ENCODE results near the gene TSPAN32.

TSPAN32 gene, protein sequence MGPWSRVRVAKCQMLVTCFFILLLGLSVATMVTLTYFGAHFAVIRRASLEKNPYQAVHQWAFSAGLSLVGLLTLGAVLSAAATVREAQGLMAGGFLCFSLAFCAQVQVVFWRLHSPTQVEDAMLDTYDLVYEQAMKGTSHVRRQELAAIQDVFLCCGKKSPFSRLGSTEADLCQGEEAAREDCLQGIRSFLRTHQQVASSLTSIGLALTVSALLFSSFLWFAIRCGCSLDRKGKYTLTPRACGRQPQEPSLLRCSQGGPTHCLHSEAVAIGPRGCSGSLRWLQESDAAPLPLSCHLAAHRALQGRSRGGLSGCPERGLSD

DNA sequence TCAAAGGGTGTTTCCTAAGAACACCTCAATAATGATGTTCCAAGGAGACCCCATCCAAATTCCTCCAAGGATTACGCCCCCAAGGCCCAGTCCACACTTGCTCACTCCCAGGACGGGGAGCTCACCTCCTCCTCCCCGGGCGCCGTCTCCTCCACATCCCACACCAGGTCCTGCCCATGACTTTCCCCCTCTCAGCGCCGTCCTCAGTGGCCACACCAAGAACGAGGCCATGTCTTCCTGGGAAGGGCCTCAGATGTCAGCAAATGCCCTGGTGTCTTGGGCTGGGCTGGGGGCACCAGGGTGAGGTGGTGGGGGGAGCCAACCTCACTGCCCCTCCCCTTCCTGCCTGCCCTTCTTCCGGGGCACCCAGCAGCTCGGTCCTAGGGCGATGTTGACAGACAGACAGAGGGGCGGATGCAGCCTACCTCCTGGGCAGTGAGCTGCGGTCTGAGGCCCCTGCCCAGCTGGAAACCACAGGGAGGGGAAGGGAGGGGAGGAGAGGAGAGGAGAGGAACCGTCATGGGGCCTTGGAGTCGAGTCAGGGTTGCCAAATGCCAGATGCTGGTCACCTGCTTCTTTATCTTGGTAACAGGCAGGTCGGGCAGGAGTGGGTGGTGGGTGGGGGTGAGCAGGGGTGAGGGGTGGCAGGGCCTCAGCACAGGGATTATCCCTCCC, at the start of gene TSPAN32, which contains the start of gene C11orf21:
TSS of gene TSPAN32 (plus strand) at position 383 of the 675 bp plus-strand sequence. CDS start at position 520, 137 bp downstream.
TSS of gene C11orf21 (minus strand) at position 288 of the 675 bp plus-strand sequence. CDS start at position 178, 110 bp downstream.
- DNase-seq (ENCODE audit: low read depth): peak; percentile 44

DNA sequence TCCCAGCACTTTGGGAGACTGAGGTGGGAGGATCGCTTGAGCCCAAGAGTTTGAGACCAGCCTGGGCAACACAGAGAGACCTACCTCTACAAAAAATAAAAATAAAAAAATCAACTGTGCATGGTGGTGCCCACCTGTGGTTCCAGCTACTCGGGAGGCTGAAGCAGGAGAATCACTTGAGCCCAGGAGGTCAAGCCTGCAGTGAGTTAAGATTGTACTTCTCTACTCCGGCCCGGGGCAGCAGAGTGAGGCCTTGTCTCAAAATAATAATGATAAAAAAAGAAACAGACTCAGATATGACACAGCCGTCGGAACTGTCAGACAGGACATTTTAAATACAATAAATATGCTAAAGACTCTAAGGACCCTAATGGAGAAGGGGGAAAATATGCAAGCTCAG, 49.8 kb upstream of the TSPAN32 start:
- no peak for DNase-seq (ENCODE audit: low read depth)

DNA sequence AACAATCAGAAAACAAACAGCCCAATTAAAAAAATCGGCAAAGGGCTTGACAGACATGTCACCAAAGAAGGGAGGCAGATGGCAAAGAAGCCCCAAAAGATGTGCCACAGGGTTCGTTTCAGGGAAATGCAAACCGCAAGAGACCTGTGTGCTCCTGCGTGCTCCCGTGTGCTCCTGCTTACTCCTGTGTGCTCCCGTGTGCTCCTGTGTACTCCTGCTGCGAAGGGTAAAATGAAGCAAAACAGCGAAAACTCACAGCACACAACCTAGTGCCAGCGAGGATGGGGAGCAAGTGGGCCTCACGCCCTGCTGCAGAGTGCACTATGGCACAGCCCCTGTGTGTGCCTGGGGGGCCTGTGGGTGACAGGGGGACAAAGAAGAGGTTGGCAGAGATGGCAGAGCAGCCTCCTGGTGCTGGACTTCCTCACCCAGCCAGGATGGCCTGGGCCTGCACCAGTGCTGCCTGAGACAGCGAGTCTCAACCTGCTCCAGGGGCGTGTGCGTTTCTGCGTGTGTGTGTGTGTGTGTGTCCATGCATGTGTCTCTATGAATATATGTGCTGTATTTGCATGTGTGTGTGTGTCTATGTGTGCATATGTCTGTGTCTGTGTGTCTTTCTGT, 45.4 kb upstream of the TSPAN32 start:
- DNase-seq (ENCODE audit: low read depth): no peak

DNA sequence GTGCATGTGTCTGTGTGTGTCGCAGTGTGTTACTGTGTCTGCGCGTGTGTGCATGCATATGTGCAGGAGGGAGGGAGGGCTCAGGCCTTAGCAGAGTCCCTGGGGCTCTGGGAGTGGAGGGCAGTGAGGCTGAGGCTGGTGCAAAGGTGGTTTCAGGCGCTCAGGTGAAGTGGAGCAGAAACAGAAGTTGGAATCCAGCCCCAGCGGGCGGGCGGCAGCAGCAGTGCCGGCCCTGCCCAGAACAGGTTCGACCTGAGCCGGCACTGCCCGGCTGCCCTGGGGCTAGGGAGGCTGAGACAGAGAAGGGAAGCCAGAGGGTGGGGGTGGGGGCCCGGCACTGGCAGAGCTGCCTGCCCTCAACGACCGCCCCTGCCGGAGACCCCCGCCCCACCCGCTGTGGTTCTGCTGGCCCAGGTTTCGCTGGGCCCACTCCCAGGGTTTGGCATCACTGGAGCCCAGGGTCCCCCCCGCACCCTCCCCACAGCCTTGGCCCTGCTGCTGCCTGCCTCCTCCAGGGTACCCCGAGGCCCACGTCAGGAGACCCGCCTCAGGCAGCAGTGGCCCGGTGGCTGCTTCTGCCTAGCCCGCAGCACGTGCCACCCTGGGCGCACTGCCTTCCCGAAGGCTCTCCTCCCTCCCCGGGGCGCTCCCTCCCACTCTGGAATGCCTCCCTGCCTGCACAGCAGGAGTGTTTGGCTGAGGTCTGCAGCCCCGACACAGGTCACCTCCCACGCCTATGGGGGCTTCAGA, 44.7 kb upstream of the TSPAN32 start:
- DNase-seq (ENCODE audit: low read depth): no peak

DNA sequence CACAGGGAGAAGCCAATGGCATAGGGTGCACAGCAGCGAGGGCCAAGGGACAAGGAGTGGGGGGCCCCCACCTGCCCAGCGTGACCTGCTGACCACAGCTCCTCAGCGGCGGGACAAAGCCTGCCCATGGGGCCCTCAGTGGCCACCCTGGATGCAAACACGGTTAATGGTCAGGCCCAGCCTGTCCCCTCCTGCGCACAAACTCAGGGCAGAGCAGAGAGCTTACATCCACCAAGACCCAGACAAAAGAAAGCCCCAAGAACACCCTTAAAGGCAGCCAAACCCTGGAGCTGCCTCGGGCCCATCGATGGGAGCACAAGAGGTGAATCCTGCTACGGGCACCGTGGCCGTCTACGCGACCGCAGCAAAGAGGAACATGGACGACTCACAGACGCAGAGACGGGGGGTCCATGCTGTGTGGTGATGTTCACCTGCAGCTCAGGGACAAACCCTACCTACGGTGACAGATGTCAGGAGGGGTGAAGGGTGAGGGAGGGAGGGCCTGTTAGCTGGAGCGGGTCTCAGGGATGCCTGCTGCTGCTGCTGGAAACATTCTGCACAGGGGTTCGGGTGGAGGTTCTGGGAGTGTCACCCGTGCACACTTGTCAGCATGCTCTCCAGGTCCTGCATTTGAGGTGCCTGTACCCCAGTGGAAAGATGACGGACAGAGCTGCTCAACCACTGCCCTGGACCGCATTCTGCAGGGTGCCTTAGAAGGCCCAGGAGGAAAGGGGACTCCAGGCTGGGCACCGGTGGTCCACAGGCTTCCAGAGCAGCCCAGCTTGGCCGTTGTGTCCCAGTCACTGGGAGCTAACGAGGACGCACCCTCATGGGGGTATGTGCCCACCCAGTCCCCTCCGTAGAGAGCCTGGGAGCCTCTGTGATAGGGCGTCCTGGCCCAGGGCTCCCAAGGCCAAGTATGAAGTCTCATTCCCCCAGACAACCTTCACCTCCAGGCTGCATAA, 43.0 kb upstream of the TSPAN32 start:
- no peak for DNase-seq (ENCODE audit: low read depth)

DNA sequence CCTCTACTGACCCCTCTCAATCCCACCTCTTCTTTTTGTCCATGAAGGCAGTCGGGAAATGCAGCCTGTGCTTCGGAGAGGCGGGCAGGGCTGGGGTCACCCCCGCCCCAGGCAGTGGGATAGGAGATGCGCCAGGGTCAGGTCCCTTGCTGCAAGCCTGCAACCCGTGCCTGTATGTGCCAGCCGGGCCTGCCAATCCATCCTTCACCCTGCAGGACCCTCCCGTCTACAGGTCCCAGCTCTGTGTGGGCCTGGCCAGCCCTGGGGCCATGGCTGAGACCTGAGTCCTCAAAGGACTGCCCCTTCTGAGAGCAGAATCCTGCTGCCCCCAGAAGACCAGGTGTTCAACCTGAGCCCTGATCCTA, 42.4 kb upstream of the TSPAN32 start:
- DNase-seq (ENCODE audit: low read depth): no peak

DNA sequence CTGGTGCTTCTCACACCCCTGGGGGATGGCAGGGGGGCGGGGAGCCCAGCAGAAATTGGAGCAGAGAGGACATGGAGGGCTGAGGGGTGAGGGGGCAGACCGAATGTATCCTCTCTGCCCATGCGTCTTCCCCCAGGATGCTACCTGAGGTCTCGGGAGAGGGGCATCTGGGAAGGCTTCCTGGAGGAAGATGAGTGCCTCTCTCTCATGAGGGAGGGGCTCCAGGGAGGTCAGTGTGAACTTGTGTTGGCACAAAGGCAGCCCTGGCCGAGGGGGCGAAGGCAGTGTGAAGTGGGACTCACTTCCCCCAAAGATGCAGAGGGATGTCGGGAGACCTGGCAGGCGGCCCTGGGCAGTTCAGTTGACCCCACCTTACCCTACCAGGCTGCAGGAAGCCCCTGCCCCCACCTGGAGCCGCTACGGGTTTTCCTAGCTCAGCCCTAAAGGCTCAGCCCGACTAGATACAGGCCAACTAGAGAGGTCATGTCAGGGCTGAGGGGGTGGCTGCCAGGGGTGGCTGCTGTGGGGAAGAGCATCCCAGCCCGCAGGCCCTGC, 41.8 kb upstream of the TSPAN32 start:
- DNase-seq (ENCODE audit: low read depth): no peak

DNA sequence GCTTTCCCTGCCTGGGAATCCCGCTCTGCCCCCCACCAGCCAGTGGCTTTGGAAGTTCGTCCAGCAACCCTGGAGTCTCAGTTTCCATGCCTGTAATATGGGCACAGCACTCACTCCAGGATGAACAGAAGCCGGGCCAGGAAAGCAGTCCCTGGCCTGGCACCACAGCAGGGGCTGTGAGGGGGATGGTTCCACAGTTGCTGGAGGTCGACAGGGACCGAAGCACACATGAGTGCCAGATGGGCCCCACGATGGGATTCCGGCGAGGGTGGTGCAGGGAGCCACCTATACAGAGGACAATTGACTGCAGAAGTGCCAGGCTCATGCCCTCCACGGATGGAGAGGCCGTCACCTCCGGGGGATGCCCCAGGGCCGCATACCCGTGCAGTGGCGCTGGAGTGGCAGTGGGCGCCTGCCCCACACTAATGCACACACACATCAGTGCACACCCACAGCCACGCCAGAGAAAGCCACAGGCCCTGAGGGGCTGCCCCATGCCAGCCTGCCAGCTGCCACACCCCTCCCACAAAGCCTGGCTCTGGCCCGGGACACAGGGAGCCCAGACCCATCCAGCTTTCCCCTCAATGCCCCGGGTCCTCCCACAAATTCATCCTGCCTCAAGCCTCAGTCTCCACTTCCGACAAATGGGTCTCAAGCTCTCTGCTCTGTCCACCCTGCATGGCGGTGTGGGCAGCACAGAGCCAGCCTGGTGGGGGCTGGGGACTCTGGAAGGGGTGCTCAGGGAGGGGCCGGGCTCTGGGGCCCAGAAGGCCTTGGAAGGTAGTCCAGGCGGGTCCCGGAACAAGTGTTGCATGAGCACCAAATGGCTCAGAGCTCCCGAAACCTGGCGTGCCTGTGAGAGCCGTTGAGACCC, 41.1 kb upstream of the TSPAN32 start:
- DNase-seq (ENCODE audit: low read depth): no peak

DNA sequence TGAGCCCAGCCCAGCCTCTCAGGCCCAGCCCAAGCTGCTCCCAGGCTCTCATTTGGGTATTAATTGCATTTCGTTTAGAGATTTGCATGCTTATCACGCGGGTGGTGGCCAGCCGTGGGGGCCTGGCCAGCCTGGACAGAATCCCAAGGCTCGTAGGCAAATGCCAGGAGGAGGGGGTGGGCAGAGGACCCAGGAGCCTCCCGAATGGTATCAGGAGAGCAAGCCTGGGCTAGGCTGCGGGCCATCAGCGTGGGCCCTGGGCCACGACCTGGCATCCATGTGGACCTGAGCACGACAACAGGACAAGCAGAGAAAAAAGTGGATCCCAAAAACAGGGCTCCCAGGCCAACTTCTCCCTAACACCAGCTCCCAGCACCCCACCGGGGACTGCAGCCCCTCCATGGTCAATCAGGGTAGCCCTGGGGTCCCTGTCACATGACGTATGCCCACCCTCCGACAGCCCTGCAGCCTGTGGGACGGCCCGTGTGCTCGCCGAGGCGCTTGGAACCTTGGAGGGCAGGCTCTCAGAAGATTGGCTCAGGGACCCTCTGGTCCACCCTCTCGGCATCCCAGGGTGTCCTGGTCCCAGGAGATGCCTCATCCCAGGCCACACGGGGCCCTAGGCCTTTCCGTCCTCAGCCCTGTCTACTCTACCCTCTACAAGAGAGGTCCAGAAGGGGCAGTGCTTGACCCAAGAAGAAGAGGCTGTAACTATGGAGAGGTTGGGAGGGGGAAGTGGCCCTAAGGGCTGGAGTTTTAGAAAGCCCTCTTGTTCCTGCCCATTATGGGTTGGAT, 40.2 kb upstream of the TSPAN32 start:
- DNase-seq (ENCODE audit: low read depth): no peak

DNA sequence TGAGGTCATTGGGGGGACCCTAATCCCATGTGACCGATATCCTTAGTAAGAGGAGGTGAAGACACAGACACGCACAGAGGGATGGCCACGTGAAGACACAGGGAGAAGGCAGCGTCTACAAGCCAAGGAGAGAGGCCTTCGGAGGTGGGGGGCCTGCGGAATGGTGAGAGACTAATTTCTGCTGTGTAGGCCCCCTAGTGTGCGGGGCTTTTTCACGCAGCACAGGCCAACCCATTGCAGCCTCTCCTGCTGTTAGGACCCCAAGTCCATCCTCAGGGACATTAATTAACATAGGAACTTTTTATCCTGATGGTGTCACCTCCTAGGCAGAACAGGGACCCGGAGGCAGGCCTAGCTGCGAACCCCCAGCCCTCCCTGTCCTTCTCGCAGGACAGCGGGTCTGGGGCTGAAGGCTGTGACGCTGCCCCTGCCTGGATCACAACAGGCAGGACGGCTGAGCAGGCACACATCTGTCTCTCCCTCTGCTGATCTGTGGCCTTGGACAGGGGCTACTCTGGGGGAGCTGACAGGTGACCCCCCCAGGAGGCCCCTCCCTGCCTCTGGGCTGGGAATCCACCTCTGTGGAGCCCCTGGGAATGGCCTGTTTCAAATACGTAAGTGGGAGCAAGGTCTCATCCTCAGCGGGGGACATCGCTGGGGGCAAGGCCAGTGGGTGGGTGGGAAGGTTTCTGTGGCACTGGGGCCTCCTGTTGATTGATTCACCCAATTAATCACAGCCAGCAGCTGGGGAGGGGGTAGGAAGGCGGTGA, 39.3 kb upstream of the TSPAN32 start:
- no peak for DNase-seq (ENCODE audit: low read depth)

DNA sequence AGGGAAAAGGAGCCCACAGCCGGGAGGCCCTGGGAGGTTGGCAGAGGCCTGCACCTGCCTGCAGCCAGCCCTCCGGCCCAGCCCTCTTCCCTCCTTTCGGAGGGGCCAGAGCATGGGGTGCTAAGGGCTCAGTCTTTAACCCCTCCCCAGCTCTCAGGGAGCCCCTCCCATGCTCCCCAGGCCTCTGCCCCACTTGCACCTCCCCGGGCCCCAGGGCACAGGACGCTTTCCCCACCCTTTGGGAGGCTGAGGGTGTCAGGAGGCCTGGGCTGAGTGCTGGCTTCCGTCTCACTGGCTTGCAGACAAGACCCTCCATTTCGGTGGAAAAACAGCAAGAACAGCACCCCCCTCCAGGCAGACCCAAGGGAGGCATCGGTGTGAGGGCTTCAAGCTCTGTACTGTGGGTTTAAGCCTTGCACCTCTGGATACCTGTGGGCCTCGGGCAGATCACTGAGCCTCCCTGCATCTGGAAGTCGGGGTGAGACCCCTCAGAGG, 38.7 kb upstream of the TSPAN32 start:
- DNase-seq (ENCODE audit: low read depth): no peak

DNA sequence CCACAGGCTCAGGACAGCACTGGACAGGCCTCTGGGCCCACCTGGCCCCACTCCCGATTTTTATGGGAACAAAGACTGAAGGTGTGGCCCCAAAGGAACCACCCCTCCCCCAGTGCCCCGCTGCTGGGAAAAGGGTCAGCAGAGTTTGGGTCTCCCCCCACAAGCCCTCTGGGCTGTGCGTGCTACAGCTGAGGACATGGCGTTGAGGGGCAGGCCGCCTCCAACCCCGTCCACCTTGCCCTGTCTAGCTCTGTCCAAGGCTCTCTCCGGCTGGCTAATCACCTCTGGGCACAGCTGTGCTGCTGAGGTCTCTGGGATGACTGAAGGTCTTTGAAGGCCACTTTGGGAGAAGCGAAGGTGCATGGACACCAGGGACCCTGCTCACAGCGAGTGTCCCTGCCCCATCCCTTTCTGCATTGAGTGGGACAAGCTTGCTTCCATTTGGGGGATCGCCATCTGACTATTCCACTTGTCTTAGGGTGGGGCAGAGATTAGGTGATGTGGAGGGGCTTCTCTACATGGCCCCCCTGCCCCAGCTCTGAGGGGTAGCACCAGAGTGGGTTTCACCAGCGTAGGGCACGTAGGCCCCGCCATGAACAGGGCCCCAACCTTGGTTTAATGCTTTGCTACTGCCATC, 38.0 kb upstream of the TSPAN32 start:
- no peak for DNase-seq (ENCODE audit: low read depth)

DNA sequence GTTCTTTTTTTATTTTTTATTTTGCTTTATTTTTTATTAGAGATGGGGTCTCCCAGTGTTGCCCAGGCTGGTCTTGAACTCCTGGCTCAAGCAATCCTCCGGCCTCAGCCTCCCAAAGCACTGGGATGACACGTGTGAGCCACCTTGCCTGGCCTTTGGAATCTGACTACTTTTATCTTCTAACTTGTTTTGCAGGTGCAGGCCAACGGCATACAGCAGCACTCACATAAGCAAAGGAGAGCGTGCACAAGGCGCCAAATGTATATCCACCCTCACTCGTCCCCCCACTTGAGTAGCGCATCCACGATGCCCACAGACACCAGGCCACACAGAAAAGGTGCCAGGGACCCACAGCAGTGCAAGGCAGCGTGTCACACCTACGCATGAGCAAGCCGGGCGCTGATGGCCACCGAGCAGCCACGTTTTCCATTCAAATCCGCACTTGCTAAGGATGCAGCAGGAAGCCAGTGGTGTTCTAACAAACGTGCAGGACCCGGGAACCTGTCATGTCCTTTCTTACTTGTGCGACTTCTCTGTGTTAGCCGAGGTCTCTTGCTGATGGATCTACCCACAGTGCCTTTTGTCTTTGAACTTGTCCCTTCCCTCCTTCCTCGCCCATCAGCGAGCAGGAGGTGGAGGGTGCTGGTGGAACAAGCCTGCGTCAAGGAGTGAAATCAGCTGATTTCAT, 37.3 kb upstream of the TSPAN32 start:
- no peak for DNase-seq (ENCODE audit: low read depth)

DNA sequence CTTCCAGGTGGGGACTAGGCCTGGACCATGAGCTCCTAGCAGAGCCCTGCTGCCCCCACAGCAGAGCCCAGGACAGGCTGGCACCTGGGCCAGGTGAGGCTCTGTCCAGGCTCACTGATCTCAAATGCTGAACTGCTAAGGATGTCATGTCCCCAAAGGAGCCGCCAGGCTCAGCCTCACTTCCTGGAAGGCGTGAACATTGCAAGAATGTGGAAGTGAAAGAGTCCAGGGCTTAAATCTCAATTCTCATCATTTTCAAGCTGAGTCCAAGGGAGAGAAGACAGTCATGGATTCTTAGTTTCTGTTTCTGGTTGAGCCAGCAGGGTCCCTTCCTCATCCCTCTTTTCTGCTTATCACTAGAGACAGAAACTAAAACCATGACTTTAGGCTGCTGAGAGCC, 36.4 kb upstream of the TSPAN32 start:
- DNase-seq (ENCODE audit: low read depth): no peak

DNA sequence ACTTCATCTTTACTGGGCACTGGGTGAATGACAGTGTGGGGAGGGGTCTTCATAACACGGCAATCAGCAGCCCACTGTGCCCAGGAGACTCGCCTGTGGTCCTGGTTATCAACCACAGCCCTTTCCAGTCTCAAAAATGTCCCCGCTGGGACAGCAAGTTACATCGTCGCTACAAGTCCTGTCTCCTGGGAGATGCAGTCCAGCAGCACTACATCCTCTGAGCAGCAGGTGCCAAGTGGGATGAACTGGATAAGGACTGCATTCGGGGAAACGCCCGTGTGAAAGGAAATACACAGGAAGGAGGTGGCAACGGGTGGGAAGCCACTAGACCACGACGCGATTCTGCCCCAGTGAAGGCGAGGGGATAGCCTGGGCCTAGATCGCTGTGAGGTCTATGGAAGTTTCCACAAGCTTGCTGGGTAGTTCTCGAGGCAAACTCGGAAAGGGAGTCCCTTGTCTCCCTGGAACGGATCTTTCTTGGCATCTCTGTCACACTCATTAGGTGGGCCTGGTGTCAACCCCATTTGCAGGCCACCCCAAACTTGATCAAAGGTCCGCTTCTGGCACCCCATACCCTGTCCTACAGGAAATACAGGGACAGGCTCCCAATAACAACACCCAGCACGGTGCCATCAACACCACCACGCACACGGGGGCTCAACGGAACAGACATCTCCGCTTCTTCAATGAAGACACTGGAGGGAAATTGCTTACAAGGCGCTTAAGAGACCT, 35.8 kb upstream of the TSPAN32 start:
- DNase-seq (ENCODE audit: low read depth): no peak

DNA sequence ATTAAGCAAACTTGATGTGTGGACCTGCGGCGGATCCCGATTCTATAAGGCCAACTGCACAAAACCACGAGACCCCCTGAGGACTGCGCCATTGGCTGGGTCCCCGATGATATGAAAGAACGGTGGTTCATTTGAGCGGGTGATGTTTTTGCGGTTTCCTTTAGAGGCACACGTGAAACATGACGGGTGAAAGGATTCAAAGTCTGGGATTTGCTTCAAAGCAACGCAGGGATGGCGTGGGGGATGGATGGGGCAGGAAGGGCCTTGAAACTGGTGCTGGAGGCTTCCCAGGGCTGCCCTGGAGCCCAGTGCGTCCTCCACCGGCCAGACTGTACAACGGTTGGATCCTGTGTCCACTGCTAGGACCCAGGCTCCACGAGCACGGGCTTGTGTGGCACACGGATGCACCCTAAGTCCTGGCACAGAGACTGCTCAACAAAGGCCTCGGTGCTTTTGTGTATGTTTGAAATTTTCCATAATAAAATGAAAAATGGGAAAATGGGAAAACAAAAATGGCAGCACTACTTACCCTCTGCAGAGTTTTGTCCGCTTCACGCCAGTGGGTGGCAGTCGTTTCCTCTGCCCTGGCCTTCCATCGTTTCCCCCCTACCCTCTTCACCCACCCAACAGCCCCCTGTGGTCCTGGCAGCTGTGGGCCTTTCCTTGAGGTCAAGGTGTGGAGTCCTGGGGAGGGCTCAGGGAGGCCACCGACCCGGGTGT, 35.1 kb upstream of the TSPAN32 start:
- no peak for DNase-seq (ENCODE audit: low read depth)

Measured in activated gamma-delta T cell treated with anti-CD3 and anti-CD28 coated beads, Interleukin-2, amount 50 U/mL, for 16 hours (primary cell).